HCT116 (cell line): ENCODE measurements around the gene GRB2.
A peak's percentile ranks its signal among the peaks of the same experiment; 100 is the strongest.

Experiments
- EZH2 ChIP-seq: fragments of 200-600 bp; sonication (generic); IDR thresholded peaks from 2 replicates; pipeline ENCODE4 v1.6.1; 2017; ENCODE audit warnings: antibody characterized with exemption, mixed run types
- ZNF274 ChIP-seq: fragments of 200-500 bp; sonication (Bioruptor generic); IDR thresholded peaks from 2 replicates; pipeline ENCODE4 v1.6.1; 2014; ENCODE audit warnings: mild to moderate bottlenecking, low read depth, low read length, inconsistent platforms
- TF ChIP-seq, protein P1 (sequence below): IDR thresholded peaks from 2 replicates; pipeline ENCODE4 v1.6.1; 2012
- TF ChIP-seq, protein P2 (sequence below): IDR thresholded peaks from 2 replicates; pipeline ENCODE4 v1.6.1; 2011; ENCODE audit warnings: mild to moderate bottlenecking, low read length, moderate library complexity; ENCODE audit not compliant: insufficient replicate concordance; ENCODE audit errors: extremely low read depth

- TF ChIP-seq, protein P1, sequence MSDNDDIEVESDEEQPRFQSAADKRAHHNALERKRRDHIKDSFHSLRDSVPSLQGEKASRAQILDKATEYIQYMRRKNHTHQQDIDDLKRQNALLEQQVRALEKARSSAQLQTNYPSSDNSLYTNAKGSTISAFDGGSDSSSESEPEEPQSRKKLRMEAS: peak; percentile 74; the same call in 1 of the 2 replicates
- TF ChIP-seq EZH2 (no peak), ZNF274 (no peak)
- TF ChIP-seq, protein P2, sequence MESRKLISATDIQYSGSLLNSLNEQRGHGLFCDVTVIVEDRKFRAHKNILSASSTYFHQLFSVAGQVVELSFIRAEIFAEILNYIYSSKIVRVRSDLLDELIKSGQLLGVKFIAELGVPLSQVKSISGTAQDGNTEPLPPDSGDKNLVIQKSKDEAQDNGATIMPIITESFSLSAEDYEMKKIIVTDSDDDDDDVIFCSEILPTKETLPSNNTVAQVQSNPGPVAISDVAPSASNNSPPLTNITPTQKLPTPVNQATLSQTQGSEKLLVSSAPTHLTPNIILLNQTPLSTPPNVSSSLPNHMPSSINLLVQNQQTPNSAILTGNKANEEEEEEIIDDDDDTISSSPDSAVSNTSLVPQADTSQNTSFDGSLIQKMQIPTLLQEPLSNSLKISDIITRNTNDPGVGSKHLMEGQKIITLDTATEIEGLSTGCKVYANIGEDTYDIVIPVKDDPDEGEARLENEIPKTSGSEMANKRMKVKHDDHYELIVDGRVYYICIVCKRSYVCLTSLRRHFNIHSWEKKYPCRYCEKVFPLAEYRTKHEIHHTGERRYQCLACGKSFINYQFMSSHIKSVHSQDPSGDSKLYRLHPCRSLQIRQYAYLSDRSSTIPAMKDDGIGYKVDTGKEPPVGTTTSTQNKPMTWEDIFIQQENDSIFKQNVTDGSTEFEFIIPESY: no peak
These were observed 135.1 kb downstream of the GRB2 start for GRCh38 chr17:75270218-75270965.
